Vagina (tissue), 2 donors: ENCODE measurements around the gene TNRC6B.

Experiments used
- POLR2A ChIP-seq, 2 donors: fragments of 450-650 bp; IDR thresholded peaks; one replicate each; pipeline ENCODE4 v1.6.1; 2017; ENCODE audit warnings: antibody characterized with exemption in 2 of 2, mild to moderate bottlenecking in 2 of 2, moderate library complexity in 2 of 2
- POLR2AphosphoS5 ChIP-seq, 2 donors: sonication (generic); formaldehyde crosslinking; IDR thresholded peaks; one replicate each; pipeline ENCODE4 v1.9.0; 2017; ENCODE audit warnings: antibody characterized with exemption in 2 of 2, mild to moderate bottlenecking in 2 of 2, low read depth in 1 of 2; ENCODE audit not compliant: insufficient read depth in 1 of 2
- TF ChIP-seq, protein P1 (sequence below), 3 experiments: fragments of 450-650 bp in 2 of 3; fragments of 200-600 bp in 1 of 3; sonication (generic) in 1 of 3; IDR thresholded peaks; one replicate each; pipeline ENCODE4 v1.5.1; 2017 to 2019; ENCODE audit warnings: antibody characterized with exemption in 3 of 3, mild to moderate bottlenecking in 2 of 3, moderate library complexity in 2 of 3

DNA sequence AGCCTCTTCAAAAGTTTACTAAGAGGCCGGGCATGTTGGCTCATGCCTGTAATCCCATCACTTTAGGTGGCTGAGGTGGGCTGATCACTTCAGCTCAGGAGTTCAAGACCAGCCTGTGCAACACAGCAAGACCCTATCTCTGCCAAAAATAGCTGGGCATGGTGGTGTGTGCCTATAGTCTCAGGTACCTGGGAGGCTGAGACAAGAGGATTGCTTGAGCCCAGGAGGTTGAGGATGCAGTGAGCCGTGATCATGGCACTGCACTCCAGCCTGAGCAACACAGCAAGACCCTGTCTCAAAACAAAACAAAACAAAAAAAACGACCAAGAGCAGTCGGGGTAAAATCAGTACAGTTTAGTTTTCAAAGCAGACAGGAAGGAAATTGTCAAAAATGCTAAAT lies 163.9 kb downstream of the TNRC6B start:
- TF ChIP-seq, protein P1, sequence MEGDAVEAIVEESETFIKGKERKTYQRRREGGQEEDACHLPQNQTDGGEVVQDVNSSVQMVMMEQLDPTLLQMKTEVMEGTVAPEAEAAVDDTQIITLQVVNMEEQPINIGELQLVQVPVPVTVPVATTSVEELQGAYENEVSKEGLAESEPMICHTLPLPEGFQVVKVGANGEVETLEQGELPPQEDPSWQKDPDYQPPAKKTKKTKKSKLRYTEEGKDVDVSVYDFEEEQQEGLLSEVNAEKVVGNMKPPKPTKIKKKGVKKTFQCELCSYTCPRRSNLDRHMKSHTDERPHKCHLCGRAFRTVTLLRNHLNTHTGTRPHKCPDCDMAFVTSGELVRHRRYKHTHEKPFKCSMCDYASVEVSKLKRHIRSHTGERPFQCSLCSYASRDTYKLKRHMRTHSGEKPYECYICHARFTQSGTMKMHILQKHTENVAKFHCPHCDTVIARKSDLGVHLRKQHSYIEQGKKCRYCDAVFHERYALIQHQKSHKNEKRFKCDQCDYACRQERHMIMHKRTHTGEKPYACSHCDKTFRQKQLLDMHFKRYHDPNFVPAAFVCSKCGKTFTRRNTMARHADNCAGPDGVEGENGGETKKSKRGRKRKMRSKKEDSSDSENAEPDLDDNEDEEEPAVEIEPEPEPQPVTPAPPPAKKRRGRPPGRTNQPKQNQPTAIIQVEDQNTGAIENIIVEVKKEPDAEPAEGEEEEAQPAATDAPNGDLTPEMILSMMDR (IDR thresholded peaks at IDR 0.05): no peak
- TF ChIP-seq POLR2A (IDR thresholded peaks at IDR 0.05) (no peak), POLR2AphosphoS5 (IDR thresholded peaks at IDR 0.05; ENCODE audit: insufficient read depth in 1 of 2, low read depth in 1 of 2) (no peak)
